ENCODE measurements around the gene GJB2. TPM values are rescaled to one million over a fixed set of nuclear protein-coding genes. Genes with fewer than 3 reads are reported as not detected.

Gene GJB2
- total RNA-seq, 6 experiments from 2014 or later: not detected

- no peak for DNase-seq
- peaks cover 58% of the 10 kb centered on the region for H3K27me3 Mint-ChIP-seq (ENCODE audit: insufficient read depth)
- H3K4me3 Mint-ChIP-seq: no peak overlapping the region
- no peaks in the 10 kb centered on the region for H3K4me1 Mint-ChIP-seq (ENCODE audit: low read depth)
- H3K9me3 Mint-ChIP-seq: no peaks in the 10 kb centered on the region
- no peak for TF ChIP-seq CTCF (IDR thresholded peaks at IDR 0.05)
- no peak overlapping the region for H3K27ac Mint-ChIP-seq
- H3K36me3 Mint-ChIP-seq (ENCODE audit: low read depth): no peaks in the 10 kb centered on the region
These were observed 50.5 kb downstream of the GJB2 start for GRCh38 chr13:20142023-20142926.

- H3K27ac Mint-ChIP-seq: no peak overlapping the region
- no peaks in the 10 kb centered on the region for H3K4me1 Mint-ChIP-seq (ENCODE audit: low read depth)
- H3K27me3 Mint-ChIP-seq (ENCODE audit: insufficient read depth): peaks cover 57% of the 10 kb centered on the region
- no peak for DNase-seq
- no peaks in the 10 kb centered on the region for H3K36me3 Mint-ChIP-seq (ENCODE audit: low read depth)
- no peak for TF ChIP-seq CTCF (IDR thresholded peaks at IDR 0.05)
- H3K9me3 Mint-ChIP-seq: no peaks in the 10 kb centered on the region
- no peak overlapping the region for H3K4me3 Mint-ChIP-seq
These were observed 51.3 kb downstream of the GJB2 start for GRCh38 chr13:20141238-20142022.

GRCh38 chr13:20140487-20140886, 52.3 kb downstream of the GJB2 start:
- H3K36me3 Mint-ChIP-seq (ENCODE audit: low read depth): no peaks in the 10 kb centered on the region
- no peak for TF ChIP-seq CTCF (IDR thresholded peaks at IDR 0.05)
- no peaks in the 10 kb centered on the region for H3K9me3 Mint-ChIP-seq
- no peak overlapping the region for H3K4me3 Mint-ChIP-seq
- H3K27me3 Mint-ChIP-seq (ENCODE audit: insufficient read depth): peaks cover 48% of the 10 kb centered on the region
- no peak overlapping the region for H3K27ac Mint-ChIP-seq
- H3K4me1 Mint-ChIP-seq (ENCODE audit: low read depth): no peaks in the 10 kb centered on the region
- no peak for DNase-seq

GRCh38 chr13:20137875-20138274, 54.9 kb downstream of the GJB2 start:
- Mint-ChIP-seq H3K9me3 (no peaks in the 10 kb centered on the region), H3K4me1 (ENCODE audit: low read depth) (no peaks in the 10 kb centered on the region), H3K4me3 (no peak overlapping the region), H3K27me3 (ENCODE audit: insufficient read depth) (peaks cover 30% of the 10 kb centered on the region), H3K27ac (no peak overlapping the region), H3K36me3 (ENCODE audit: low read depth) (no peaks in the 10 kb centered on the region)
- DNase-seq: no peak
- TF ChIP-seq CTCF (IDR thresholded peaks at IDR 0.05): no peak

Other genes starting within 250 kb of the GJB2 start
- 10 to 100 TPM; 21.3 to 33.6 (median 28.8) TPM for gene ZMYM2, start 234.2 kb downstream of the GJB2 start, total RNA-seq (2021; fragmentation: NEBNext Ultra II Directional; extraction: Animal tissue kit (Norgen Biotek cat#: 25700))
- gene GJA3, start 31.9 kb downstream of the GJB2 start, total RNA-seq (2021; fragmentation: NEBNext Ultra II Directional; extraction: Animal tissue kit (Norgen Biotek cat#: 25700)): under 1 TPM; 0.09 to 0.14 (median 0.11) TPM
- not detected for gene GJB6, start 39.4 kb upstream of the GJB2 start, total RNA-seq (2021; fragmentation: NEBNext Ultra II Directional; extraction: Animal tissue kit (Norgen Biotek cat#: 25700))